Fibroblast of skin of left quadriceps (primary cell): ENCODE data around the gene TCAF1.

Experiments used
- DNase-seq, 2 experiments: peaks; one replicate each; pipeline ENCODE4 v3.0.0-alpha.2; 2013; ENCODE audit warnings: low read depth in 2 of 2

Gene TCAF1, protein sequence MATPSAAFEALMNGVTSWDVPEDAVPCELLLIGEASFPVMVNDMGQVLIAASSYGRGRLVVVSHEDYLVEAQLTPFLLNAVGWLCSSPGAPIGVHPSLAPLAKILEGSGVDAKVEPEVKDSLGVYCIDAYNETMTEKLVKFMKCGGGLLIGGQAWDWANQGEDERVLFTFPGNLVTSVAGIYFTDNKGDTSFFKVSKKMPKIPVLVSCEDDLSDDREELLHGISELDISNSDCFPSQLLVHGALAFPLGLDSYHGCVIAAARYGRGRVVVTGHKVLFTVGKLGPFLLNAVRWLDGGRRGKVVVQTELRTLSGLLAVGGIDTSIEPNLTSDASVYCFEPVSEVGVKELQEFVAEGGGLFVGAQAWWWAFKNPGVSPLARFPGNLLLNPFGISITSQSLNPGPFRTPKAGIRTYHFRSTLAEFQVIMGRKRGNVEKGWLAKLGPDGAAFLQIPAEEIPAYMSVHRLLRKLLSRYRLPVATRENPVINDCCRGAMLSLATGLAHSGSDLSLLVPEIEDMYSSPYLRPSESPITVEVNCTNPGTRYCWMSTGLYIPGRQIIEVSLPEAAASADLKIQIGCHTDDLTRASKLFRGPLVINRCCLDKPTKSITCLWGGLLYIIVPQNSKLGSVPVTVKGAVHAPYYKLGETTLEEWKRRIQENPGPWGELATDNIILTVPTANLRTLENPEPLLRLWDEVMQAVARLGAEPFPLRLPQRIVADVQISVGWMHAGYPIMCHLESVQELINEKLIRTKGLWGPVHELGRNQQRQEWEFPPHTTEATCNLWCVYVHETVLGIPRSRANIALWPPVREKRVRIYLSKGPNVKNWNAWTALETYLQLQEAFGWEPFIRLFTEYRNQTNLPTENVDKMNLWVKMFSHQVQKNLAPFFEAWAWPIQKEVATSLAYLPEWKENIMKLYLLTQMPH

DNA sequence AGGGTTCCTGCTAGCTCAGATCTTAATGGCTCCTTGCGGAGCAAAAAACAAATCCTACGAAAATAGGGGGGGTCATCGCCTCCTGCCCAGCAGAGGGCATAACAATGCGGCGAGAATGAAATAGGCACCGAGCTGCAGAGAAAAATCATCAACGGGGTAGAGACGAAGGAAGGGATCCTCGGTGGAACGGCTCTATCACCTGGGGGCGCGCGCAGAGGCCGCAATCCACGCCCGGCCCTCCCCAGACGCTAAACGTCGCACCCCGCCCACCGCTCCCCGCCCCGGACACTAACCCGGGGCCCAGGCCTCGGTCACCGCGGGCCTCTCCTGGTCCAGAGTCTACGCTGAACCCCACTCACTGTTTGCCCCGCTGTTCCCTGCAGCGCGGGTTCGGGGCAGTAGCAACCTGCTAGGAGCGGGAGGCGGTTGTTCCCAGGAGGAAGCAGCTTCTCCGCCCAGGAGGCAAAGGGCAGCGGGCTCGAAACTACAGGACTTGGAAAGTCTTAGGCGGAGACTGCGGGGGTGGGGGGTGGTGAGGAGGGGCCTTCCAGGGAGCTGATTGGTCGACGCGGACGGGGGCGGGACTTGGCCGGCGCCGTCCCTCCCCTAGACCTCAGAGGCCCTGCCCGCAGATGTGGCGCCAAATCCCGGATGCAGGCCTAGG lies at the start of gene TCAF1:
Gene TCAF1 (minus strand): TSS at position 509 of the 664 bp plus-strand sequence. CDS start 25,568 bp downstream, outside the sequence.
- DNase-seq, result peak; percentile 85

DNA sequence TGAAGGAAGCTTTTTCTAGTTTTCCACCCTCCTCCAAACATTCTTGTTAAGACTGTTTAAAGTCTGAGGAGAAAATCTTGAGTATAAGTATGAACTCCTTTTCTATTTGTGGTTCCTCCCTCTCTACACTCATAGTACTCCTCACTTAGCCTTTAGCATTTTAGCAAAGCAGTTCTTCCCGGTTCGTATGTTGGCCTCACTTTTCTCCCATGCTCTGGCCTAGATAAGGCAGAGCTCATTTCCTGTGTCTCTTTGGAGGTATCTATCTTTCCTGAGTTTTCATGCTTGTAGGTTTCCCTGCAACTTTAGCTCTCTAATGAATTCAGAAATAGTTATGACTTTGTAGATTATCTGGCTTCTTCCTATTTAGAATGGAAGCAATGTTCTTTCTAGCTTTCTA lies 46.8 kb upstream of the TCAF1 start:
- DNase-seq, result no peak

- no peak for DNase-seq
These were observed 45.1 kb upstream of the TCAF1 start for GRCh38 chr7:143947111-143947510.

- no peak for DNase-seq
These were observed 43.4 kb upstream of the TCAF1 start for GRCh38 chr7:143945423-143945822.

DNA sequence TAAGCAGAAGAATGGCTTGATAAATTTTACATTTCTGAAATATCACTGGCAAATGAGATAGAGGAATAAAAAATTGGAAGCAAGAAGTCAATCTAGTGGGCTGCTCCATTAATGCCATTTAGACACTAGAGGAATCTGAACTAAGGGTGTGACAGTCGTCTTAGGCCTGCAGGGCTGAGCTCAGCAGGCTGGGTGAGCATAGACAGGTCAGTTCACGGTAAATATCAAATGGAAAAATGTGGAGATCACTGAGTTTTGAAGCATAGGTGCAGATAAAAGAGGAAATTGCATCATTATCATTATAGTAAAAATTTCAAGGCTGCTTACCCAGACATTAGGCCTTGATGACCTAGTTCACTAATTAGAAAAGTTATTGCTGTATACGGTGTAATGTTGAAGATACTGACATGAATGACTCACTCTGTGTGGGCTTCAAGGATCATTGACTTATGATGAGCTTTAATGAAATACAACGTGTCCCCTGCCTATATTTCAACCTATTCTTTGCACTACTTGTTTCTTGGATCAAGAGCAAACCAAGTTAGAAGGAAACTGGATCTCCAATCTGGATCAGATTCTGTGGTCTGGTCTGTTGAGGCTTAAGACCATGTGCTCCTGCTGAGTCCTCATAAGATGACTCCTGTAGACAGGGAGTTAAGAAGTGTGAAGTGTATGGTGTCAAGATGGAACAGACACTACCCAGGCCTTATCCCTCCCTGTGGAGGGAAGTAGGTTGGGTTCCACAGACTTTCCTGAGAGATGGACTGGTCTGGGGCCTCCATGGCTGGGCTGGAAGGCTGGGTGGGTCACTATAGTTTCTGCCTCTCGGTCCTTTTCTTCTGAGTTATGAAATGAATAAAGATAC lies 36.6 kb upstream of the TCAF1 start:
- DNase-seq, result no peak

DNA sequence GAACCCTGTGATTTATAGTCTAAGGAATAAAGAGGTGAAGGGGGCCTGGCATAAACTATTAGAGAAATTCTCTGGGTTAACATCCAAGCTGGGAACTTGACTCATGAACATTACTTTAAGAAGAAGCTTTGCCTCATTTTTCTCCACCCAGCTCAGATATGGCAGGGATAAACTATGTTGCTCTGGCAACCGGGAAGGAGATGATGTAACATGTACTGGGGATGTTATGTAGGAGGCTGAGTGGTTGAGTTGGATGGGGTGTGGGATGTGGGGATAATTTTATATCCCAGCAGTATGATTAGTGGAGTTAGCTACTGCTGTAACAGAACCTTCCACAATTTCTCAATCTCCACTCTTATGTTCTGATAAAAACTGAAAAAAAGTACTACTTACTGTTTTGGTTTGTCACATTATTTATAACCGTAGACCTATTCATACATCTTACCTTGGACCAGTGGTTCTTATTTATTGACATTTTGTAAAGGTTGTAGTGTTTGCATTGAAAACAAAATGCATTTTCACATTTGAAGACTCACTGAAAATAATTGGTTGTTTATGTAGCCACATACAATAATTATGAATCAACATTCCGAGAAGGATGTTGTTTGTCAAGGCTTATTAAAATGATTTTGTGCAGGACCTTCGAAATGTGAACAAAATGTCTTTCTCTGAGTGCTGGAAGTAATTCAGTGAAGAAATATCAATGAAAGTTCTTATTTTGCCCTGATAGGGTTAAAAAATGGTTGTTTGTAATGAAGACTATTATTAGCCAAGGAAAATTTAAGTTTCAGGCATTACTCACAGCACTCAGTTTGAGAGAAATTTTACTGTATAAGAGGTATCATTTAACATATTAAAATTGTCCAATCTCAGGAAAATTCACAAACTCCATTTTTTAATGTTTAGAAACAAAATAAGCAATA lies 34.4 kb upstream of the TCAF1 start:
- DNase-seq, result peak; percentile 19 to 20

GRCh38 chr7:143934526-143935325 lies 32.8 kb upstream of the TCAF1 start, which contains the start of gene OR2F2:
Gene OR2F2, plus strand, starts transcription at chr7:143935233. Its CDS starts 0 bp downstream, at chr7:143935233.
- peak; percentile 17 to 19 for DNase-seq

- no peak for DNase-seq
These were observed 29.8 kb upstream of the TCAF1 start for GRCh38 chr7:143931739-143932138.

DNA sequence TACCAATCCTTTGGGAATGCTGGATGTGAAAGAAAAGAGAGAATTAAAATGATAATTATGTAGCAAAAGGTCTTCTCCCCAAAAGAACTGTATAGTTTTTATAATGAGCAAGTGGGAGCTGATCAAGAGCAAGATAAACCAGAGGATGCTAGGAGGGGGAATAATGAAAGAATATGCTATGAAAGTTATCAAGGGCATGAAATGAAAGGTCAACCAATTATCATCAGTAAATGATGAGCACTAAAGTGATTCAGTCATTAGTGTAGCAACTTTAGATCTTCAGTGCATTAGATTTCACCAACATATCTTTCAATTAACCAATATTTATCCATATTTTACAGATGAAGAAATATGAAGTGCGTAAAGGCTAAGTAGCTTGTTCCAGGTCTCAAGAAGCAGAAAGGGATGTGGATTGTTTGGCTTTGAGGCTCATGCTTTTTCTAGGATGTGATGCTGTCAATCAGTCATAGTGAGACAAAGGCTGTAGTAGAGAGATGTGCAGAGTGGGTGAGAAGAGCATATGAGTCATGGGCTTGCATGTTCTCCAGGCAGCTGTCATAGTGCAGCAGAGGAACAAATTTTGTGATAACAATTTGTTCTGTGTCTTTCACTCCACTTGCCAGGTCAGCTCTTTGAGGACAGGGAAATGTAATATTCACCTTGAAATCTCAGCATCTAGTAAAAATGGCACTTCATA lies 27.4 kb upstream of the TCAF1 start:
- no peak for DNase-seq

- no peak for DNase-seq
These were observed 22.9 kb upstream of the TCAF1 start for GRCh38 chr7:143924851-143925250.

DNA sequence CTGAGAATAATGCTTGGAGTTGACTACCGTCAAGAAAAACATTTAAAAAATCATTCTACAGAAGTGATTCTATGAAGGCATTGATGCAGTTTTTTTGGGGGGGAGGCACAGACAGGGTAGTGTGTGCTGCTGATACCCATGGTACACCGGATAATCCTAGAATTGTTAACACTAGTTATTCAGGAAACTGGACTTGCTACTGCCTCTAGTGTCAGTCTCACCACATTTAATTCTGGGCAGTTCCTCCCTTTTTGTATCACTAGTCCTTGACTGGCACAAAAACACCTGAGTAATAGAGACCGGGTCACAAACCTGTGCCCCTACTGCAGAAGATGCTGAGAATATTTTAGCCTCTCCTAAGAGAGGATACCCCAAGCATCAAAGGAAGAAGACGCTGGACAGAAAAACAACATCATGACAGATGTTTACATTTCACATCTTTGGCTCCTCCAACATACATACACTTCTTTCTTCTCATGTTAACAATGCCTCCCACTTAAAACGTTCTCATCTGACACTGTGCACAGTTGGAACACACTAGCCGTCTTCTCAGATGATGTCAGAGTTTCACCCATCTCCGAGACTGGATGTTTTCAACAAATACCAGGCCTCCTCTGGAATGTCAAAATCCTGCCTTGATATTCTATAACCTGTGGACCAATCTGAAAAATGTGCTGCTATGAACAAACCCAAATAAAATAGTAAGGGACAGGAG lies 13.1 kb upstream of the TCAF1 start:
- DNase-seq, result no peak

GRCh38 chr7:143913945-143914615 lies 12.1 kb upstream of the TCAF1 start:
- no peak for DNase-seq

DNA sequence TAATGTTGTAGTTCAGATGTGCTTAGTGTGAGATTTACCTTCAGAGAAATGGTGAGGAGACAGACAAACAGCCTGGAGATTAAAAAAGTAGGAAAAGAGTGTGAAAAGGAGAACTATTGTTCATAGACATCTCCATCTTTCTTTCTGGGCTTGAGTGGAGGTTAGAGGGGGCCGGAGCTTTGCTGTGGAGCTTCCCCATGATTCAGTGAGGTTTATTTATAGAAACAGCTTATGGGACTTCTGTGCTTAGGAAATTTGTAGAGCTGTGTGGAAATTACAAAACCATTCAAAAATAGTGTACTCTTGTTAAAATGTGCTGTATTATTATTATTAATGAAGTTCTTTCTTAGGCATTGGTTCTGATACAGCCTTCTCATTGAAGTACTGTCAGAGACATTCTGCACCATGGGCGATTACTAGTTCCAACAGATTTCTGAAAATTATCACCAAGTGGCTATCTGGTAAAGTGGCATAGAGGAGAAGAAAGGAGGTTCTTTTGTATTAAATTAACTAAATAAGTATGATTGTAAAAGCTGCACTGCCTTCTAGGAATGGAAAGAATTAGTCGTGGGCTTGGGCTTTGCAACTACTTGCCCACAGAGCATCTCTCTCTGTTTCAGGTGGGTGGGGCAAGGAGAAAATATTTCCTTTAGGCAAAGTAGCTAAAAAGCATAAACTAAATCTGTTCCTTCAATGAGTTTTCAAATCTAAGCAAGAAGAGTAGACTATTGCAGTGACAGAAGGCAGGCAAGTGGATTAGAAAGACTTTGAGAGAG lies 8.7 kb upstream of the TCAF1 start:
- no peak for DNase-seq

- no peak for DNase-seq
These were observed 7.9 kb upstream of the TCAF1 start for GRCh38 chr7:143909863-143910262.

GRCh38 chr7:143908120-143908519 lies 6.1 kb upstream of the TCAF1 start:
- DNase-seq, result no peak

- no peak for DNase-seq
These were observed 4.9 kb upstream of the TCAF1 start for GRCh38 chr7:143906895-143907294.
